ENCODE measurements around the gene PPIP5K2.
"Not testable (repeated sequence)": the region's sequence is repeated elsewhere in the genome, so short reads cannot be mapped to it uniquely, and the experiment has no call there.

The PPIP5K2 gene

GRCh38 chr5:103177543-103177942, 57.4 kb downstream of the PPIP5K2 start:
- ChIA-PET CTCF (no interaction called here), POLR2A (ENCODE audit: low non-redundant PET) (no interaction called here)
- no peak for DNase-seq (ENCODE audit: low spot score)
- TF ChIP-seq CTCF (conservative IDR thresholded peaks at IDR 0.05; ENCODE audit: low read depth) = no peak
- no peak overlapping the region for H3K27ac ChIP-seq

- H3K27ac ChIP-seq = no peak overlapping the region
- ChIA-PET POLR2A (ENCODE audit: low non-redundant PET) (no interaction called here), CTCF (no interaction called here)
- no peak for TF ChIP-seq CTCF (conservative IDR thresholded peaks at IDR 0.05; ENCODE audit: low read depth)
- DNase-seq (ENCODE audit: low spot score) = peak; percentile 4
Measured at GRCh38 chr5:103178167-103178566, 58.1 kb downstream of the PPIP5K2 start.

- no peak for TF ChIP-seq CTCF (conservative IDR thresholded peaks at IDR 0.05; ENCODE audit: low read depth)
- POLR2A ChIA-PET (ENCODE audit: low non-redundant PET) = no interaction called here
- no peak overlapping the region for H3K27ac ChIP-seq
- no peak for DNase-seq (ENCODE audit: low spot score)
- CTCF ChIA-PET = interaction anchor here (0.6 kb wide), 1 partner anchor 1894 kb away, joined by 3 read pairs; no protein-coding TSS in a partner anchor
Measured at GRCh38 chr5:103186152-103186551, 66.1 kb downstream of the PPIP5K2 start.

- no peak overlapping the region for H3K27ac ChIP-seq
- CTCF ChIA-PET = no interaction called here
- POLR2A ChIA-PET (ENCODE audit: low non-redundant PET) = no interaction called here
- TF ChIP-seq CTCF (conservative IDR thresholded peaks at IDR 0.05; ENCODE audit: low read depth) = no peak
- no peak for DNase-seq (ENCODE audit: low spot score)
Measured at GRCh38 chr5:103188436-103188835, 68.3 kb downstream of the PPIP5K2 start.

- no peak overlapping the region for H3K27ac ChIP-seq
- TF ChIP-seq CTCF (conservative IDR thresholded peaks at IDR 0.05; ENCODE audit: low read depth) = no peak
- DNase-seq (ENCODE audit: low spot score) = no peak
- ChIA-PET CTCF (no interaction called here), POLR2A (ENCODE audit: low non-redundant PET) (no interaction called here)
Measured at GRCh38 chr5:103203226-103203625, 83.1 kb downstream of the PPIP5K2 start.

- DNase-seq (ENCODE audit: low spot score); POLR2A ChIA-PET (ENCODE audit: low non-redundant PET); H3K27ac ChIP-seq; CTCF ChIA-PET: not testable (repeated sequence)
Measured at GRCh38 chr5:103204990-103205389, 84.9 kb downstream of the PPIP5K2 start.

- DNase-seq (ENCODE audit: low spot score) = no peak
- ChIA-PET POLR2A (ENCODE audit: low non-redundant PET) (no interaction called here), CTCF (no interaction called here)
- H3K27ac ChIP-seq = no peak overlapping the region
- TF ChIP-seq CTCF (conservative IDR thresholded peaks at IDR 0.05; ENCODE audit: low read depth) = no peak
Measured at GRCh38 chr5:103205991-103206700, 86.0 kb downstream of the PPIP5K2 start.

Measured in RWPE1 (cell line).